Endothelial cell of umbilical vein (primary cell): ENCODE data around the gene UAP1L1. TPM values are rescaled to one million over a fixed set of nuclear protein-coding genes. Genes with fewer than 3 reads are reported as not detected.
A peak's percentile ranks its signal among the peaks of the same experiment; 100 is the strongest.

ENCODE experiments used
- BruUV-seq: library from RNA; stranded (reverse); fragments of 400-500 nt; replicated peaks from 2 replicates; lab custom pipeline; 2021; lab: Mats Ljungman, UMichigan
- CTCF ChIA-PET: fragments of 300-600, 350-600 bp; sonication (Branson Sonifier 250); formaldehyde crosslinking; loops from one replicate; lab custom pipeline; 2021; ENCODE audit warnings: antibody characterized with exemption, inconsistent platforms; lab: Charles Lee
- POLR2A ChIA-PET: fragments of 300-600, 350-600 bp; sonication (Branson Sonifier 250); formaldehyde crosslinking; loops from one replicate; lab custom pipeline; 2021; ENCODE audit warnings: antibody characterized with exemption, inconsistent platforms; lab: Charles Lee
- DNase-seq: peaks from one replicate; pipeline ENCODE4 v3.0.0-alpha.2; 2011; ENCODE audit warnings: low read depth, low spot score
- FAIRE-seq: peaks from 2 replicates; lab custom pipeline; 2011; peaks lifted over from hg19 to GRCh38; lab: Jason Lieb, UNC
- H2AFZ ChIP-seq: 2 replicates; pipeline ENCODE4 v1.6.0; 2012; ENCODE audit warnings: low read depth, low read length, control low read depth, inconsistent platforms
- H3K27ac ChIP-seq: 2 replicates; pipeline ENCODE4 v1.5.1; 2011; ENCODE audit warnings: low read depth, mild to moderate bottlenecking, control low read depth, low read length, moderate library complexity; ENCODE audit not compliant: insufficient read depth
- H3K27me3 ChIP-seq, 2 experiments: 2 replicates each; pipeline versions ENCODE4 v1.6.0 to v1.6.1; 2011; ENCODE audit warnings: low read length in 2 of 2, mixed read lengths in 1 of 2; ENCODE audit not compliant: control insufficient read depth in 2 of 2, insufficient read depth in 2 of 2
- H3K36me3 ChIP-seq, 2 experiments: 2 replicates in 1 of 2; 3 replicates in 1 of 2; pipeline ENCODE4 v1.5.1; 2011; ENCODE audit warnings: low read length in 2 of 2, mild to moderate bottlenecking in 1 of 2, moderate library complexity in 1 of 2; ENCODE audit not compliant: control insufficient read depth in 2 of 2, insufficient read depth in 2 of 2; ENCODE audit errors: extremely low read depth in 1 of 2
- H3K4me1 ChIP-seq: 3 replicates; pipeline ENCODE4 v1.5.1; 2011; ENCODE audit warnings: mild to moderate bottlenecking, low read length; ENCODE audit not compliant: control insufficient read depth, insufficient read depth; ENCODE audit errors: extremely low read depth
- H3K4me2 ChIP-seq: 2 replicates; pipeline ENCODE4 v1.6.1; 2011; ENCODE audit warnings: low read length, control low read depth, mixed read lengths; ENCODE audit not compliant: insufficient read depth
- H3K4me3 ChIP-seq, 3 experiments: fragments of 200-600 bp in 1 of 3; sonication (generic), shearing (Covaris generic) in 1 of 3; replicated peaks in 1 of 3; 2 replicates each; pipeline ENCODE4 v1.5.1; 2011 to 2016; ENCODE audit warnings: control low read depth in 3 of 3, low read length in 3 of 3, mild to moderate bottlenecking in 2 of 3, inconsistent platforms in 1 of 3, low read depth in 1 of 3, moderate library complexity in 1 of 3; ENCODE audit not compliant: insufficient read depth in 1 of 3
- H3K79me2 ChIP-seq: 2 replicates; pipeline ENCODE4 v1.6.0; 2012; ENCODE audit warnings: low read length, inconsistent platforms; ENCODE audit not compliant: control insufficient read depth, insufficient read depth
- H3K9ac ChIP-seq: replicated peaks from 2 replicates; pipeline ENCODE3; 2011; ENCODE audit warnings: low read length, control low read depth; ENCODE audit not compliant: insufficient read depth; ENCODE audit errors: extremely low read depth
- H3K9me1 ChIP-seq: replicated peaks from 3 replicates; pipeline ENCODE4 v1.6.0; 2011; ENCODE audit warnings: mild to moderate bottlenecking, low read length; ENCODE audit not compliant: control insufficient read depth, insufficient read depth; ENCODE audit errors: extremely low read depth
- H3K9me3 ChIP-seq: replicated peaks from 2 replicates; pipeline ENCODE4 v1.5.1; 2012; ENCODE audit warnings: low read length, inconsistent platforms; ENCODE audit not compliant: control insufficient read depth, insufficient read depth
- H4K20me1 ChIP-seq: replicated peaks from 2 replicates; pipeline ENCODE3; 2011; ENCODE audit warnings: mild to moderate bottlenecking, low read length; ENCODE audit not compliant: control insufficient read depth, insufficient read depth; ENCODE audit errors: extremely low read depth
- CTCF ChIP-seq, 2 donors: IDR thresholded peaks; 1 replicate in 1 of 2; 2 replicates in 1 of 2; pipeline ENCODE4 v1.5.1; 2011; ENCODE audit warnings: low read length in 2 of 2, mild to moderate bottlenecking in 2 of 2, moderate library complexity in 2 of 2, control low read depth in 1 of 2, inconsistent platforms in 1 of 2, low read depth in 1 of 2; ENCODE audit not compliant: insufficient read depth in 1 of 2; ENCODE audit errors: extremely low read depth in 1 of 2
- EZH2 ChIP-seq: IDR thresholded peaks from 2 replicates; pipeline ENCODE4 v1.6.1; 2012; ENCODE audit warnings: borderline replicate concordance, low read depth, mild to moderate bottlenecking, moderate library complexity, low read length, inconsistent platforms; ENCODE audit not compliant: severe bottlenecking
- FOS ChIP-seq: IDR thresholded peaks from 2 replicates; pipeline ENCODE4 v1.6.1; 2011; ENCODE audit warnings: mild to moderate bottlenecking, low read length, moderate library complexity, borderline replicate concordance; ENCODE audit not compliant: insufficient read depth
- MYC ChIP-seq: IDR thresholded peaks from one replicate; pipeline ENCODE4 v1.6.1; 2011; ENCODE audit warnings: mild to moderate bottlenecking, low read depth, low read length
- dilution Hi-C: fragments of 300-500 bp; cut with MboI; formaldehyde crosslinking; loops from one replicate; pipeline ENCODE4 v1.15.0; 2019; ENCODE audit warnings: low sequenced_read_pairs; ENCODE audit not compliant: extremely low pct_ligation_motif_present
- intact Hi-C: fragments of 100-400 bp; cut with micrococcal nuclease; formaldehyde crosslinking; loops from one replicate; pipeline ENCODE4 v1.10.0; 2022
- polyA plus RNA-seq, 4 experiments: library from polyadenylated mRNA; depleted of rRNA in 3 of 4; stranded (reverse) in 3 of 4; unstranded in 1 of 4; fragments of >200 nt; gene quantifications; 2 replicates each; pipeline versions ENCODE4 v1.2.1 to v1.2.3, GENCODE V29; 2011 to 2012; ENCODE audit warnings: missing spikeins in 1 of 4
- total RNA-seq: library from RNA; stranded (reverse); gene quantifications from 2 replicates; pipeline ENCODE4 v1.2.3, GENCODE V29; 2021

UAP1L1 gene
- total and polyA plus RNA-seq, 2 donors (not counting 3 experiments of a cell fraction or from before 2014, with no cell fraction given), result 26.0 to 41.7 TPM

DNA sequence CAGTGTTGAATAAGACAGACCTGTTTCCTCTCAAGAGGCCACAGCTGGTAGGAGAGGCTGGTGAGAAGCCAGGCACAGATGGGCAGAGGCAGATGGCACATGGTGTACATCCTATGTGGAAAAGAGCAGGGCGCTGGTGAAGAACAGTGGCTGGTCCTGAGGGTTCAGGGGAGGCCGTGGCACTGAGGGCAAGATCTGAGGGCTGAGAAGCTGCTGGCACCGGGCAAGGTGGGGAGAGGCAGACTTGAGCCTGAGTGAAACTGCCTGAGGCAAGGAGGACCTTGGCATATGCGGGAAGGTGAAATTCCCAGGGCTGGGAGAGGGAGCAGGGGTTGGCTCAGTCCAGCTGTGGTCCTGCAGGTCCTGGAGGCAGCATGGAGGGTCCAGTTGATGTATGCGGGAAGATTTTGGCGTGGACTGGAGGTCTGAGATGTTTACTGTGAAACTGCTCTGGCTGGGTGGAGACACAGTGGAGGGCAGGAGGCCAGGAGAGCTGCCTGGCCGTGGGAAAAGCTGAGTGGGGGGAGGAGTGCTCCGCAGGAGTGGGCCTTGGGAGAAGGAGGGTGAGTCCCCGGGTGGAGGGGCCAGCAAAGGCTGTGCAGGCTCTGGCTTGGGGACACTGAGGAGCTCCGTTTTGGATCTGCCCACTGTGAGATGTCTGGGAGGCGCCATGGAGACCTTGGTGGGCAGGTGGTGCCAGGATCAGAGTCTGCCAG lies 12.1 kb downstream of the UAP1L1 start:
- Histone ChIP-seq H3K27me3 (no peaks in the 10 kb centered on the region), H3K4me1 (peaks cover 16% of the 10 kb centered on the region), H3K79me2 (no peaks in the 10 kb centered on the region), H3K36me3 (peaks cover 0 to 8% of the 10 kb centered on the region in 2 experiments), H3K9me1 (no peaks in the 10 kb centered on the region), H3K9ac (no peak overlapping the region), H3K9me3 (no peaks in the 10 kb centered on the region), H3K27ac (no peak overlapping the region), H4K20me1 (no peaks in the 10 kb centered on the region), H3K4me2 (no peak overlapping the region), H2AFZ (no peak overlapping the region), H3K4me3 (no peak overlapping the region)
- TF ChIP-seq FOS, result no peak
- no peak for TF ChIP-seq MYC
- no peak for TF ChIP-seq EZH2
- dilution Hi-C loops, result no loop called here
- DNase-seq (no peak), FAIRE-seq (no peak)
- no TSS peak for BruUV-seq
- ChIA-PET CTCF (interaction anchor here (0.6 to 1.6 kb wide), 2 partner anchors 18 to 19 kb away, joined by 3 to 5 read pairs; partner anchors contain the start of gene SAPCD2), POLR2A (no interaction called here)
- intact Hi-C loops, result no loop called here

DNA sequence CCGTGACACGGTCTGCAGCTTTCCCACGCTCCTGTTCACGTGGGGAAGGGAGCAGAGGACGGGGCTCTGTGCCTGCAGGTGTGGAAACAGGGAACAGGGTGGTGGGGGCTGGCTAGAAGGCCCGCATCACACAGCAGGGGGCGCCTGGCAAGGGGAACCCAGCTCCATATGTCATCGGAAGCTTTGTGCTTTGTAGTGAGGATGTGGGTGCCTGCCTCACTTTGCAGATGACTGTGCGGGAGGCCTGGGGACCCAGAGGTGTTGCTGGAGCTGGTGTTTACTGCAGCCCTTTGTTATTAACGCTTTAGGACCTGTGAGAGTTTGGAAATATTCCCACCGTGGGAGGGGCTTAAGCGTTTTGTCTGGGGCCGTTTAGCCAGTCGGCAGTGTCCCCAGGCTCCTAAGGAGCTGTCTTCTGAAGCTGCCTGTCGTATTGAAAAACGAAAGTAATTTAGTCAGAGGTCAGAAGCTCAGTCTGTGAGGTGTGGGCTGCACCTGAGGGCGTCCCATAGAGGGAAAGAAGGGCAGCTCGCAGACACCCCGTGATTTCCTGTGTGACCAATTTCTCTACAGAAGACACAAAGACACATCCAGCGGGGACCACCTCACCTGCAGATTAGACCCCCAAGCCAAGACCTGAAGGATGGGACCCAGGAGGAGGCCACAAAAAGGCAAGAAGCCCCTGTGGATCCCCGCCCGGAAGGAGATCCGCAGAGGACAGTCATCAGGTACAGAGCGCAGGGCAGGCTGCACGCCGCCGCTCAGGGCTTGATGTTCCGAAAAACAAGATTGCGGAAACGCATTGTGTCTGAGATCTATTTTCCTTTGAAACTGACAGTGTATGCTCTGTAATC lies 18.6 kb downstream of the UAP1L1 start:
- ChIA-PET POLR2A (interaction anchor here (0.6 kb wide), 1 partner anchor 20 kb away, joined by 4 read pairs; no protein-coding TSS in a partner anchor), CTCF (interaction anchor here (0.7 to 1.6 kb wide), 5 partner anchors 13 to 139 kb away, joined by 3 to 7 read pairs (median 3); partner anchors contain the start of genes RNF224 and SAPCD2)
- no peaks in the 10 kb centered on the region for H3K4me1 ChIP-seq
- H3K9me3 ChIP-seq, result no peaks in the 10 kb centered on the region
- BruUV-seq, result no TSS peak
- FAIRE-seq, result no peak
- H4K20me1 ChIP-seq, result no peaks in the 10 kb centered on the region
- no peak overlapping the region for H3K4me2 ChIP-seq
- H3K27ac ChIP-seq, result no peak overlapping the region
- intact Hi-C loops (no loop called here), dilution Hi-C loops (no loop called here)
- no peaks in the 10 kb centered on the region for H3K9me1 ChIP-seq
- peaks cover 0 to 36% of the 10 kb centered on the region in 2 experiments for H3K36me3 ChIP-seq
- no peaks in the 10 kb centered on the region for H3K27me3 ChIP-seq
- no peak overlapping the region for H2AFZ ChIP-seq
- DNase-seq, result no peak
- H3K4me3 ChIP-seq, result no peak overlapping the region
- TF ChIP-seq EZH2 (no peak), MYC (no peak), CTCF (IDR thresholded peaks at IDR 0.05; ENCODE audit: extremely low read depth in 1 of 2, insufficient read depth in 1 of 2, low read depth in 1 of 2, low read length in 2 of 2) (peak in 1 of 2 donors; percentile 35)
- no peaks in the 10 kb centered on the region for H3K79me2 ChIP-seq
- no peak overlapping the region for H3K9ac ChIP-seq
